Measurements from ENCODE around the gene FAM110A.
A peak's percentile ranks its signal among the peaks of the same experiment; 100 is the strongest.
"Not testable (repeated sequence)": the region's sequence is repeated elsewhere in the genome, so short reads cannot be mapped to it uniquely, and the experiment has no call there.

FAM110A gene

GRCh38 chr20:844473-845225 is 11.1 kb downstream of the FAM110A start:
- peak; percentile 92 for DNase-seq (ENCODE audit: low spot score)

GRCh38 chr20:845226-845868 is 11.8 kb downstream of the FAM110A start:
- DNase-seq (ENCODE audit: low spot score), result peak; percentile 45

DNA sequence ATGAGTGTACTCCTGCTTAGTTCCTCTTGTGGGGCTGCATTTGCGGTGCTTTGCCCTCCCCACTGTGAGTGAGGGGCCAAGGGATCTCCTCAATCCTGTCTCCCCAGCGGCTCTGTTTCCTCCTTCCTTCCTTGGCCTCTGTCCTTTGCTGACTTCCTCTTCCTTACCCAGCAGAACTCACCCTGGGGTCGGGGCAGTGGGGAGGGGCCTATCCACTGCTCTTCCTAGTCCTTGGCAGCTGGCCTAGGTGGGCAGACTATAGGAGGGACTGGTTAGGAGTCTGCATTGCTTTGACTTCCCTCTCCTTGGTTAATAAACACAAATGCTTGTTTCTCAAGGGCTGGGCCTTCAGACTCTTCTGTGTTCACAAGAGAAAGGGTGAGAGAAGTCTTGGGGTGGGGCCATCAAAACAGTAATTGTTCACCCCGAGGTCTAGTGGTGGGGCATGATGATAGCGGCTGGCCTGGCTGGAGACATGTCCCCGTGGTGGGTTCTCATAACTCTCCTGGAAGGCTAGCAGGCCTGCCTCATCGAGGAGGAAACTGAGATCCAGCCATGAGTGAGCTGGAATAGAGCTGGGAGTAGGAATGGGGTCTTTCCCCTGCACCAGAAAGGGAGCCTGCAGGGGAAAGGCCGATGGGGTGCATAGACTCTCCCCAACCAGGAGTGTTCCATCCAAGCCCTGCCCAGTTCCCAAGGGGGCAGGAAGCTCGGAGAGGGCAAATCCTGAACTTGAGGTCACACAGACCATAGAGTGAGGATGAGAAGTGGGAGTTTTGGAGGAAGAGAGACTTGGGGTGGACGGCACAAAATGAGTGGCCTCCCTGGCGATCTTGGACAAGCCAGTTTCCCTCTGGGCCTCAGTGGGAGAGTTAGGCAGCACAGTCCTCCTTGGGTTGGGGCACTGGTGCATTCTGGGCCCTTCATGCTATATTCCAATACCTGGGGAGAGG is 12.7 kb downstream of the FAM110A start:
- DNase-seq (ENCODE audit: low spot score), result no peak

- DNase-seq (ENCODE audit: low spot score), result no peak
Measured at GRCh38 chr20:846894-847278, 13.4 kb downstream of the FAM110A start.

- no peak for DNase-seq (ENCODE audit: low spot score)
Measured at GRCh38 chr20:848193-848592, 14.7 kb downstream of the FAM110A start.

- not testable (repeated sequence) for DNase-seq (ENCODE audit: low spot score)
Measured at GRCh38 chr20:848731-849130, 15.2 kb downstream of the FAM110A start.

DNA sequence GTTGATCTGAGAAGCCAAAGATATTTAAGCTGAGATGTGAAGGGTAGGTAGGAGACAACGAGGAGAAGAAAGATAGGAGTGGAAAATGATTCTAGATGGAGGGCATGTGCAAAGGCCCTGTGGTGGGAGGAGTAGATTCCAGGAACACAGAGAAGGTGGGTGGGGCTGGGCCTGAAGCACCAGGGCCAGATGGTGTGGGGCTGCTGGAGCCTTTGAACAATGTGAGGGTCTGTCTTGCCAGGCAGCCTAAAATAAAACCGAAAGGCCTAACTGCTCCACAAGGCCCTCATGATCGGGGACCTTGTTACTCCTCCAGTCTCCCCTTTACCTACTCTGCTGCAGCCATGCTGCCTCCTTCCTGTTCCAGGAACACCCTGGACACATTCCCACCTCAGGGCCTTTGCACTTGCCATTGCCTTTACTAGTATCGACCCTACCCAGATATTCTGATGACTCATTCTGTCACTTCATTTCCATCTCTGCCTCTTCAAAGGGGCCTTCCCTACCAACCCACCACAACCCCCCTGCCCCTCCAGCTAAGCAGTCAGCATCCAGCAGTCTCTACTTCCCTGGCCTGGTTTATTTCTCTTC is 20.0 kb downstream of the FAM110A start:
- no peak for DNase-seq (ENCODE audit: low spot score)

- no peak for DNase-seq (ENCODE audit: low spot score)
Measured at GRCh38 chr20:854601-855000, 21.1 kb downstream of the FAM110A start.

DNA sequence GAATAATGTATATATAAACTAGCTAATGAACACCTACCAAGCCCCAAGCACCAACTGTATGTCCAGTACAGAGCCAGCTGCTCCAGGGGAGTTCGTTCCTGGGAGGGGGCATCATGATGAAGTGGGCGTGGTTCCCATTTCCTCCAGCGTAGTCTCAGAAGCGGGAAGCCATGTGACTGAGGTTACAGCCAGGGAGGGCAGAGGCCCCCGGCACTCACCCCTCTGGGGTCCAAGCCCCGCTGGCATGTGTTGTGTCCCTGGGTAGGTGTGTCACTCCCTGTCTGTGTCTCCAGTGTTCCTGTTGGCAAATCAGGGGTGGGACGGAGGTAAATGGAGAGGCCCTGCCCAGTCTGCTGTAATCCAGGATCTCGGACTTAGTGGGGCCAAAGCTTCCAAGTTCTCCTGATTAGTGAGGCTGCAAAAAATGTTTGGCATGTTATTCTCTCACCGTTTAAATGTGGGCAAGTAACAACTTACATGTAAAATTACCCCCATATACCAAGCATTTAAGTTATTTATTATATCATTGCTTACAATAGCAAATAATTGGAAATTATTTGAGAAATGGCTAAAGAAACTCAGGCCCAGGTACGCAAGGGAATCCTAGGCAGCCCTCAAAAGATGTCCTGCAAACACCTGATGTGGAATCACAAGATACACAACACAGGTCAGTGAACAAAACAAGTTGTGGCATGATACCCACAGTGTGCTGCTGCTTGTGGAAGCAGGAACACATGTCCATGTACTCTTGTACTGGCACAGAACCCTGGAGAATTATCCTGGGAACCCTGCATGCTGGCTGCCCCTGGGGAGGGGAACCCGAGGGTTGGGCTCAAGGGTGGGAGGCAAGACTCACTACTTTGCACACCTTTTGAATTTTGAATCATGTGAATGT is 22.2 kb downstream of the FAM110A start:
- no peak for DNase-seq (ENCODE audit: low spot score)

- no peak for DNase-seq (ENCODE audit: low spot score)
Measured at GRCh38 chr20:856361-856775, 22.9 kb downstream of the FAM110A start.

DNA sequence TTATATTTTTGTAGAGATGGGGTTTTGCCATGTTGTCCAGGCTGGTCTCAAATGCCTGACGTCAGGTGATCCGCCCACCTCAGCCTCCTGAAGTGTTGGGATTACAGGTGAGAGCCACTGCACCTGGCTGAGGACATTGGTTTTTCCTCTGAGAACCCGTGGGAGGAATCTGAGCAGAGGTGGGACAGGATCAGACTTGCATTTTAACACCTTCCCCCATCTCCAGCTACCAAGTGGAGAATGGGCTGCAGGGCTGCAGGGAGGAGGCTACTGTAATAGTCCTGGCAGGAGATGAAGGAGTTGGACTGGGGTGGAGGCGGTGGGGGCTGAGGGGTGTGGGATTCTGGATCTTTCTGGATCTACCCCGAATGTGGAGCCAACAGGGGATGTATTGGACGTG is 24.5 kb downstream of the FAM110A start:
- no peak for DNase-seq (ENCODE audit: low spot score)

DNA sequence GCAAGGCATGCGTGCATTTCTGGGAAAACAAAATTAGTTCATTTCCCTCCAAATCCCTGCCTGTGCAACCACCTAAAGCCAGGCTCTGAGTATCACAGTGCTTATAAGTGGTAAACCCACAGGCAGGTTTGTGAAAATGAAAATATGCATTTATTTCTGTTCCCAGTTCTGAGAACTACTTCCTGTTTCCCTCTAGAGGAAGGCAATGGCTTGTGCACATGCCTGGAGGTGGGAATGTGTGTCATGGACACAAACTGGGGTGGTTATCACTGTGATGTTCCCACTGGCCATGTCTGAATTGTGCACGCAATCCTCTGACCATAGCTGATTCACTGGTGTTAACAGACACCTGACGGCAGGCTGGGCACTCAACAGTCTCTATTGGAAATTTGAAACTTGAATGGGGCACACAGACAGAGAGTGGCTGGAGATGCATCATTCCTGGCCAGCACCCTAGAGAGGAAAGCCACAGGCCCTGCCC is 26.3 kb downstream of the FAM110A start:
- no peak for DNase-seq (ENCODE audit: low spot score)

DNA sequence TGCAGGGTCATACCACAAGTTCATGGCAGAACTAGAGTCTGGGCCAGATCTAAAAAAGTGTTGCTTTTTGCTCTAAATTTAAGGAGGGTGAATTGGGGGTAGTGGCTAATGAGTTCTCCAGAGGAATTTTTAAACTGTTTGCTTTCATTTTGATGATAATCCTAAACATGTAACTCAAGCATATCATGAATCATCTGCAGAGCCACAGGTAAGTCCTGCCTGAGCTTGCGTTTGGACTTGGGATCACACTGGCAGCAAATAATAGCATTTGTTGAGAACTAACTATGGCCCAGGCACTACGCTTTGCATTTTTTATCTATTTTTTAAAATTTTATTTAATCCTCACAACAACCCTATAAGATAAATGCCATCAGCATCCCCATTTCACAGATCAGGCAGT is 27.4 kb downstream of the FAM110A start:
- no peak for DNase-seq (ENCODE audit: low spot score)

DNA sequence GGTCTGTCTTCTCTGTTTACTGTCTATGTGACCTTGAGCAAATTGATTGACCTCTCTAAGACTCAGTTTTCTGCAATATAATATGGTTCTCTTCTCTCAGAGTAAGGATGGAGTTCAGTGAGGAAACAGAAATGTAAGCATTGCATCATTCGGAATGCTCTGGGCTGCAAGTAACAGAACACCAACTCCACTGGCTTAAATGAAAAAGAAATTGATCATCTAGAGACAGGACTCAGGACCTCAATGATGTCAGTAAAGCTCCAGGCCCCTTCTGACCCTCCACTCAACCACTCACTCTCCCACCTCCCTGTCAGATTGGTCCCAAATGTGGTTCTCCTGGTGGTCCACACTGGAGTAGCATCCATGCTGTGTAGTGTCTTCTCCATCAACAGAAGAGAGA is 31.9 kb downstream of the FAM110A start:
- no peak for DNase-seq (ENCODE audit: low spot score)

GRCh38 chr20:868279-868678 is 34.8 kb downstream of the FAM110A start:
- no peak for DNase-seq (ENCODE audit: low spot score)

DNA sequence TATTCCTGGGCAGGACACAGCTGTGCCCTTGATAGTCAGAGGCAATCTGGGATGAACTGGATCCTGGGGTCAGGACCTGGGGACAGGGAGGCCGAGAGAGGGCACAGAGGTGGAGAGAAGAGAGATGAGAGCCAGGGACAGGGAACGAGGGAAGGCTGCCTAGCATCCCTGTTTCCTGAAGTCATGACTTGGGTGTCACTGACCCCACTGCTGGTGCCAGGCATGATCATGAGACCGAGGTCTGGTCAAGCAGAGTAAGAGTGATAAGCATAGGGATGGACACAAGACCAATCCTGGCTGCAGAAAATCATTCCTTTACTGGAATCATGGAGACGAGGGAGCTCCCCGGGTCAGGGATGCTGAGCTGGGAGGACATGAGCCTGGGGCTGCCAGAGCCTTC is 36.1 kb downstream of the FAM110A start:
- no peak for DNase-seq (ENCODE audit: low spot score)

DNA sequence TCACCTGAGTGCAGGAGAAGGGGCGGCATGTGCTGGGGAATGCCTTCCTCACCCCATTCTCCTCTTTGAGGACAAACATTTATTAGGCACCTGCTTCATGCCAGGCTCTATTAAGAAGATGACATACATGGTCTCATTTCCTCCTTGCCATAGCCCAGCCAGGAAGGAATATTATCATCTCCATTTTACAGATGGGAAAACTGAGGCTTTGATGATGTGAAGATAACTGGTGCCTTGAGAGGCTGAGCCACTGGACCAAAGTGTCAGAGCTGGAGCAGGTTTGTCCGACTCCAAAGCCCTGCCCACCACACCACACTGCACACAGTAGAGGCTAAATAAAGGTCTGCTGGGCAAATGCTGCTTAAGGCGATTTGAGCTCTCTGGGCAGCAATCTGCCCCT is 37.2 kb downstream of the FAM110A start:
- DNase-seq (ENCODE audit: low spot score), result no peak

- DNase-seq (ENCODE audit: low spot score), result no peak
Measured at GRCh38 chr20:871436-871835, 37.9 kb downstream of the FAM110A start.

GRCh38 chr20:871948-872347 is 38.4 kb downstream of the FAM110A start:
- DNase-seq (ENCODE audit: low spot score), result no peak

GRCh38 chr20:872855-873520 is 39.5 kb downstream of the FAM110A start:
- no peak for DNase-seq (ENCODE audit: low spot score)
